K562 (cell line): ENCODE results near the gene RAB5A. TPM values are rescaled to one million over a fixed set of nuclear protein-coding genes. Genes with fewer than 3 reads are reported as not detected.

ENCODE experiments used
- ASH1L ChIP-seq: fragments of 450-650 bp; IDR thresholded peaks from 2 replicates; pipeline ENCODE4 v1.6.1; 2018; ENCODE audit warnings: borderline replicate concordance, mild to moderate bottlenecking, low read depth; ENCODE audit not compliant: partially characterized antibody
- HMG20B ChIP-seq: fragments of 250-450 bp; sonication (Bioruptor Pico); IDR thresholded peaks from 2 replicates; pipeline ENCODE4 v1.5.0; 2021; ENCODE audit warnings: mild to moderate bottlenecking
- MED1 ChIP-seq: sonication (generic); formaldehyde crosslinking; IDR thresholded peaks from 2 replicates; pipeline ENCODE4 v1.8.1; 2023; ENCODE audit warnings: missing genetic modification reagents, borderline replicate concordance
- MYC ChIP-seq, 2 experiments: fragments of 250-450 bp in 1 of 2; sonication (Bioruptor Pico) in 1 of 2; IDR thresholded peaks; 2 replicates each; pipeline versions ENCODE4 v1.5.1 to v1.6.1; 2012 to 2021; ENCODE audit warnings: low read depth in 2 of 2, borderline replicate concordance in 1 of 2, improper control_type of control experiment in 1 of 2, low read length in 1 of 2, mild to moderate bottlenecking in 1 of 2, moderate library complexity in 1 of 2
- OTX1 ChIP-seq: fragments of 450-650 bp; formaldehyde crosslinking; IDR thresholded peaks from 2 replicates; pipeline ENCODE4 v1.4.0; 2022; ENCODE audit warnings: mild to moderate bottlenecking
- POLR2H ChIP-seq: IDR thresholded peaks from 2 replicates; pipeline ENCODE4 v1.6.1; 2016; ENCODE audit warnings: missing genetic modification characterization, low read depth, mild to moderate bottlenecking, control low read depth, missing compliant biosample characterization, moderate library complexity
- POLR3G ChIP-seq: IDR thresholded peaks from 2 replicates; pipeline ENCODE4 v1.6.1; 2011; ENCODE audit not compliant: insufficient read length, insufficient replicate concordance; ENCODE audit errors: extremely low read depth
- SAFB2 ChIP-seq: fragments of 200-400 bp; formaldehyde crosslinking; IDR thresholded peaks from 2 replicates; pipeline ENCODE4 v1.6.1; 2018; ENCODE audit warnings: borderline replicate concordance, low read length, low read depth, moderate library complexity; ENCODE audit not compliant: severe bottlenecking
- SLC30A9 ChIP-seq: fragments of 250-450 bp; sonication (Bioruptor Pico); IDR thresholded peaks from 2 replicates; pipeline ENCODE4 v1.8.0; 2022; ENCODE audit warnings: mild to moderate bottlenecking, moderate library complexity
- SMARCC2 ChIP-seq: fragments of 450-650 bp; IDR thresholded peaks from 2 replicates; pipeline ENCODE4 v1.6.1; 2017; ENCODE audit warnings: antibody characterized with exemption, moderate library complexity, mild to moderate bottlenecking, low read depth
- ZNF134 ChIP-seq: fragments of 250-450 bp; sonication (Bioruptor Pico); conservative IDR thresholded peaks from 2 replicates; pipeline ENCODE4 v1.4.0; 2020
- ZNF436 ChIP-seq: fragments of 250-450, 450-650 bp; sonication (Bioruptor Pico); formaldehyde crosslinking; IDR thresholded peaks from 2 replicates; pipeline ENCODE4 v1.7.0; 2020; ENCODE audit warnings: mild to moderate bottlenecking
- polyA plus RNA-seq, 8 experiments: library from polyadenylated mRNA; depleted of rRNA in 4 of 8; stranded (reverse) in 5 of 8; unstranded in 3 of 8; fragments of >200 nt; fragmentation: Nextera tagmentation in 2 of 8; fragmentation: Illumina TruSeq in 1 of 8; extraction: Ambion mirVana in 2 of 8; extraction: Trizol in 1 of 8; gene quantifications; 2 replicates each; pipeline versions ENCODE4 v1.2.1 to v1.2.3, GENCODE V29; 2011 to 2014; ENCODE audit warnings: inconsistent platforms in 1 of 8, missing spikeins in 1 of 8
- total RNA-seq, 7 experiments: library from RNA; depleted of rRNA in 6 of 7; stranded (reverse); fragments of >200 nt in 6 of 7; fragmentation: Illumina TruSeq in 2 of 7; extraction: Trizol in 2 of 7; gene quantifications; 2 replicates each; pipeline versions ENCODE4 v1.2.1 to v1.2.3, GENCODE V29; 2011 to 2021; ENCODE audit warnings: low replicate concordance in 1 of 7
- TF ChIP-seq, protein P1 (sequence below): sonication (generic); formaldehyde crosslinking; IDR thresholded peaks from 2 replicates; pipeline ENCODE4 v1.8.0; 2023; ENCODE audit warnings: mild to moderate bottlenecking, missing genetic modification reagents
- TF ChIP-seq, protein P2 (sequence below): fragments of 250-450 bp; sonication (Bioruptor Pico); IDR thresholded peaks from 2 replicates; pipeline ENCODE4 v1.4.0; 2020; ENCODE audit warnings: mild to moderate bottlenecking, moderate library complexity
- TF ChIP-seq, protein P3 (sequence below): fragments of 200-400 bp; formaldehyde crosslinking; IDR thresholded peaks from 2 replicates; pipeline ENCODE4 v1.6.1; 2017; ENCODE audit warnings: mild to moderate bottlenecking, low read depth, low read length, moderate library complexity
- TF ChIP-seq, protein P4 (sequence below): fragments of 450-650 bp; formaldehyde crosslinking; IDR thresholded peaks from 2 replicates; pipeline ENCODE4 v1.4.0; 2020; ENCODE audit warnings: mild to moderate bottlenecking, mixed read lengths

RAB5A gene
- total and polyA plus RNA-seq, 9 of the 15 experiments (the other 6 are each of a cell fraction or from before 2014, with no cell fraction given), result 28.3 to 64.2 (median 49.0) TPM

DNA sequence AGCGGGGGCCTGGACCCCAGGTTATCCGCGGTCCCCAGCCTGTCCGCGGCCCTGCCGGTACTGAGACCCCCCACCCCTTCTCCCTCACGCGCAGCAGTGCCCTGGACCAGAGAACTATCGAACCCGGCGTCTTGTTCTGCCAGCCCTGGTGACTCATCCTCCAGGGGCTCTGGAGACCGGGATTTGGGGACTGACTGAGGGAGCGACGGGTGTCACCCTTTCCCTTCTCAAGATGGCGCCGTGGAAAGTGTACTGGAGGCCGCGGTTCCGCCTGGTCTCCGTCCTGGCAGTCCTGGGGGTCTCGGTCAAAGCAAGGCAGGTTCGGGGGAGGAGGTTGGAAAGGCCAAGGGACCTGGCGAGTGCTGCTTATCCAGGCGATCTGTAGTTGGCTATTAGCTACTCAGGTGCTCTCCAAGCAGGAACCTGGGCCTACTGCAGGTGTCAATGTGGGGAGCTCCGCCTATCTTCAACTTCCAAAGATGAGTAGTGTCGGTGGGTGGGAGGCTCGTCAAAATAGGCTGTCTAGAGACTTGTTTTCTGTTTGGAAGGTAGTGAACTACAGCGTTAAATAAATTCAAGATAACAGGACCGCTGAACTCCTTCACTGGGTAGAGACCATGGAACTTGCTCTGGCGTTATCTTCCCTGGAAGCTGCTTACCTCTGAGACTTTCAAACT is 790 bp downstream of the RAB5A start (continued):
- TF ChIP-seq POLR3G (no peak), SAFB2 (no peak), MYC (IDR thresholded peaks at IDR 0.05; ENCODE audit: low read depth, low read length) (no peak), MYC (CRISPR knock-in tag; IDR thresholded peaks at IDR 0.05; ENCODE audit: borderline replicate concordance, low read depth) (0 out of 2 replicates have a peak, but pooled peaks have one; percentile 7), ZNF134 (CRISPR knock-in tag) (no peak), POLR2H (tag) (no peak), SMARCC2 (0 out of 2 replicates have a peak, but pooled peaks have one; percentile 35), ASH1L (no peak), MED1 (CRISPR knock-in tag) (no peak), HMG20B (CRISPR knock-in tag) (no peak), SLC30A9 (CRISPR knock-in tag) (no peak), OTX1 (CRISPR knock-in tag) (no peak), ZNF436 (no peak)
- TF ChIP-seq, protein P1, sequence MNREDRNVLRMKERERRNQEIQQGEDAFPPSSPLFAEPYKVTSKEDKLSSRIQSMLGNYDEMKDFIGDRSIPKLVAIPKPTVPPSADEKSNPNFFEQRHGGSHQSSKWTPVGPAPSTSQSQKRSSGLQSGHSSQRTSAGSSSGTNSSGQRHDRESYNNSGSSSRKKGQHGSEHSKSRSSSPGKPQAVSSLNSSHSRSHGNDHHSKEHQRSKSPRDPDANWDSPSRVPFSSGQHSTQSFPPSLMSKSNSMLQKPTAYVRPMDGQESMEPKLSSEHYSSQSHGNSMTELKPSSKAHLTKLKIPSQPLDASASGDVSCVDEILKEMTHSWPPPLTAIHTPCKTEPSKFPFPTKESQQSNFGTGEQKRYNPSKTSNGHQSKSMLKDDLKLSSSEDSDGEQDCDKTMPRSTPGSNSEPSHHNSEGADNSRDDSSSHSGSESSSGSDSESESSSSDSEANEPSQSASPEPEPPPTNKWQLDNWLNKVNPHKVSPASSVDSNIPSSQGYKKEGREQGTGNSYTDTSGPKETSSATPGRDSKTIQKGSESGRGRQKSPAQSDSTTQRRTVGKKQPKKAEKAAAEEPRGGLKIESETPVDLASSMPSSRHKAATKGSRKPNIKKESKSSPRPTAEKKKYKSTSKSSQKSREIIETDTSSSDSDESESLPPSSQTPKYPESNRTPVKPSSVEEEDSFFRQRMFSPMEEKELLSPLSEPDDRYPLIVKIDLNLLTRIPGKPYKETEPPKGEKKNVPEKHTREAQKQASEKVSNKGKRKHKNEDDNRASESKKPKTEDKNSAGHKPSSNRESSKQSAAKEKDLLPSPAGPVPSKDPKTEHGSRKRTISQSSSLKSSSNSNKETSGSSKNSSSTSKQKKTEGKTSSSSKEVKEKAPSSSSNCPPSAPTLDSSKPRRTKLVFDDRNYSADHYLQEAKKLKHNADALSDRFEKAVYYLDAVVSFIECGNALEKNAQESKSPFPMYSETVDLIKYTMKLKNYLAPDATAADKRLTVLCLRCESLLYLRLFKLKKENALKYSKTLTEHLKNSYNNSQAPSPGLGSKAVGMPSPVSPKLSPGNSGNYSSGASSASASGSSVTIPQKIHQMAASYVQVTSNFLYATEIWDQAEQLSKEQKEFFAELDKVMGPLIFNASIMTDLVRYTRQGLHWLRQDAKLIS, result peak; percentile 96
- TF ChIP-seq, protein P2, sequence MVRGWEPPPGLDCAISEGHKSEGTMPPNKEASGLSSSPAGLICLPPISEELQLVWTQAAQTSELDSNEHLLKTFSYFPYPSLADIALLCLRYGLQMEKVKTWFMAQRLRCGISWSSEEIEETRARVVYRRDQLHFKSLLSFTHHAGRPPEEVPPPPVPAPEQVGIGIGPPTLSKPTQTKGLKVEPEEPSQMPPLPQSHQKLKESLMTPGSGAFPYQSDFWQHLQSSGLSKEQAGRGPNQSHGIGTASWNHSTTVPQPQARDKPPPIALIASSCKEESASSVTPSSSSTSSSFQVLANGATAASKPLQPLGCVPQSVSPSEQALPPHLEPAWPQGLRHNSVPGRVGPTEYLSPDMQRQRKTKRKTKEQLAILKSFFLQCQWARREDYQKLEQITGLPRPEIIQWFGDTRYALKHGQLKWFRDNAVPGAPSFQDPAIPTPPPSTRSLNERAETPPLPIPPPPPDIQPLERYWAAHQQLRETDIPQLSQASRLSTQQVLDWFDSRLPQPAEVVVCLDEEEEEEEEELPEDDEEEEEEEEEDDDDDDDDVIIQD (CRISPR knock-in tag), result no peak
- TF ChIP-seq, protein P3, sequence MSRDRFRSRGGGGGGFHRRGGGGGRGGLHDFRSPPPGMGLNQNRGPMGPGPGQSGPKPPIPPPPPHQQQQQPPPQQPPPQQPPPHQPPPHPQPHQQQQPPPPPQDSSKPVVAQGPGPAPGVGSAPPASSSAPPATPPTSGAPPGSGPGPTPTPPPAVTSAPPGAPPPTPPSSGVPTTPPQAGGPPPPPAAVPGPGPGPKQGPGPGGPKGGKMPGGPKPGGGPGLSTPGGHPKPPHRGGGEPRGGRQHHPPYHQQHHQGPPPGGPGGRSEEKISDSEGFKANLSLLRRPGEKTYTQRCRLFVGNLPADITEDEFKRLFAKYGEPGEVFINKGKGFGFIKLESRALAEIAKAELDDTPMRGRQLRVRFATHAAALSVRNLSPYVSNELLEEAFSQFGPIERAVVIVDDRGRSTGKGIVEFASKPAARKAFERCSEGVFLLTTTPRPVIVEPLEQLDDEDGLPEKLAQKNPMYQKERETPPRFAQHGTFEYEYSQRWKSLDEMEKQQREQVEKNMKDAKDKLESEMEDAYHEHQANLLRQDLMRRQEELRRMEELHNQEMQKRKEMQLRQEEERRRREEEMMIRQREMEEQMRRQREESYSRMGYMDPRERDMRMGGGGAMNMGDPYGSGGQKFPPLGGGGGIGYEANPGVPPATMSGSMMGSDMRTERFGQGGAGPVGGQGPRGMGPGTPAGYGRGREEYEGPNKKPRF, result no peak
- TF ChIP-seq, protein P4, sequence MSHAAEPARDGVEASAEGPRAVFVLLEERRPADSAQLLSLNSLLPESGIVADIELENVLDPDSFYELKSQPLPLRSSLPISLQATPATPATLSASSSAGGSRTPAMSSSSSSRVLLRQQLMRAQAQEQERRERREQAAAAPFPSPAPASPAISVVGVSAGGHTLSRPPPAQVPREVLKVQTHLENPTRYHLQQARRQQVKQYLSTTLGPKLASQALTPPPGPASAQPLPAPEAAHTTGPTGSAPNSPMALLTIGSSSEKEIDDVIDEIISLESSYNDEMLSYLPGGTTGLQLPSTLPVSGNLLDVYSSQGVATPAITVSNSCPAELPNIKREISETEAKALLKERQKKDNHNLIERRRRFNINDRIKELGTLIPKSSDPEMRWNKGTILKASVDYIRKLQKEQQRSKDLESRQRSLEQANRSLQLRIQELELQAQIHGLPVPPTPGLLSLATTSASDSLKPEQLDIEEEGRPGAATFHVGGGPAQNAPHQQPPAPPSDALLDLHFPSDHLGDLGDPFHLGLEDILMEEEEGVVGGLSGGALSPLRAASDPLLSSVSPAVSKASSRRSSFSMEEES (CRISPR knock-in tag), result no peak
